ENCODE results near the gene LAMA3.

The LAMA3 gene

DNA sequence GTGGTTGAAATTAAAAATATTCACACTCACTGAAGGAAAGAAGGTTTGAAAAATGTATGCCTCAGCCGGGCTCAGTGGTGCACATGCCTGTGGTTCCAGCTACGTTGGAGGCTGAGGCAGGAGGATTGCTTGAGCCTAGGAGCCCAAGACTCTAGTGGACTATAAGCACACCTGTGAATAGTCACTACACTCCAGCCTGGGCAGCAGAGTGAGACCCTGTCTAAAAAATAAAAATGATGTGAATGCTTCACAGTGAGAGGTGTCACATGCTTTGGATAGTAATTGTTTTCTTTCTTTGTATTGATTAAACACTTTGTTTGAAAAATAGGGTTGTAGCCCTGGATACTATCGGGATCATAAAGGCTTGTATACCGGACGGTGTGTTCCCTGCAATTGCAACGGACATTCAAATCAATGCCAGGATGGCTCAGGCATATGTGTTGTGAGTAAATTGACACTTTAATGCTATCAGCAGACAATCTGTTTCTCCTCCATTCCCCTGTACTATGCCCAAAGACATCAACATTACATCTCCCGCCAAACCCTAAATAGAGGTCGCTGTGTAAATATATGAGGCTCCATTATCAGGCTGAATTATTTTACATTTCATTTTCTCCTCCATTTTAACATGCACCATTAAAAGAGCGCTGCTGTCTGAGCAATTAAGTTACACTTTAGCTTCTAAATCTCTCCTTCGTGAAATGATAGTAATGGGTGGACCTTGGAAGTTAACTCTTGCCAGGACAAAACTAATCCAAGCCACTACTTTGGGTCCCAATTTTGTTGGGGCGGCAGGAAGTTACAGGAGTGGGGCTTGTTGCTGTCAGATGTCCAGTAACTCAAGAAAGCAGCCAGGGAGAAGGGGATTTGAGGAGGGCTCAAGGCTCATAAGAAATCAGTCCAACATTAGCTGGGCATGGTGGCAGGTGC, 187.0 kb downstream of the LAMA3 start:
- no peak for DNase-seq (ENCODE audit: low read depth)
- no peak overlapping the region for H3K4me3 ChIP-seq (ENCODE audit: low read depth, low read length)
- TF ChIP-seq, protein P1, sequence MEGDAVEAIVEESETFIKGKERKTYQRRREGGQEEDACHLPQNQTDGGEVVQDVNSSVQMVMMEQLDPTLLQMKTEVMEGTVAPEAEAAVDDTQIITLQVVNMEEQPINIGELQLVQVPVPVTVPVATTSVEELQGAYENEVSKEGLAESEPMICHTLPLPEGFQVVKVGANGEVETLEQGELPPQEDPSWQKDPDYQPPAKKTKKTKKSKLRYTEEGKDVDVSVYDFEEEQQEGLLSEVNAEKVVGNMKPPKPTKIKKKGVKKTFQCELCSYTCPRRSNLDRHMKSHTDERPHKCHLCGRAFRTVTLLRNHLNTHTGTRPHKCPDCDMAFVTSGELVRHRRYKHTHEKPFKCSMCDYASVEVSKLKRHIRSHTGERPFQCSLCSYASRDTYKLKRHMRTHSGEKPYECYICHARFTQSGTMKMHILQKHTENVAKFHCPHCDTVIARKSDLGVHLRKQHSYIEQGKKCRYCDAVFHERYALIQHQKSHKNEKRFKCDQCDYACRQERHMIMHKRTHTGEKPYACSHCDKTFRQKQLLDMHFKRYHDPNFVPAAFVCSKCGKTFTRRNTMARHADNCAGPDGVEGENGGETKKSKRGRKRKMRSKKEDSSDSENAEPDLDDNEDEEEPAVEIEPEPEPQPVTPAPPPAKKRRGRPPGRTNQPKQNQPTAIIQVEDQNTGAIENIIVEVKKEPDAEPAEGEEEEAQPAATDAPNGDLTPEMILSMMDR (IDR thresholded peaks at IDR 0.05; ENCODE audit: control insufficient read depth, extremely low read depth, insufficient read depth): no peak

DNA sequence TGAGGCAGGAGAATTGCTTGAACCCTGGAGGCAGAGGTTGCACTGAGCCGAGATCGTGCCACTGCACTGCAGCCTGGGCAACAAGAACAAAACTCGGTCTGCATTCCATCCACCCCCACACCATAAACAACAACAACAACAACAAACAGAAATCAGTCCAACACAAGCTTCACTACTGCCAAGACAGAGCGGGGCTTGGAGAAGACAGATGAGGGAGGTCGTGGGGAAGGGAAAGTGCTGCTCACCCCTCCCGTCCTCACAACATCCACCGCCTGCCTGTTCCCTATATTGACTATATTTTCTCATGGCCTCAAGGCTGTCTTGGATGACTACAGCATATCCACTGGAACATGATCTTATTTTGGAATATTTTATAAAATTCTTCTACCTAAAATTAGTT, 187.7 kb downstream of the LAMA3 start:
- no peak overlapping the region for H3K4me3 ChIP-seq (ENCODE audit: low read depth, low read length)
- DNase-seq (ENCODE audit: low read depth): no peak
- TF ChIP-seq, protein P1 (IDR thresholded peaks at IDR 0.05; ENCODE audit: control insufficient read depth, extremely low read depth, insufficient read depth): no peak

DNA sequence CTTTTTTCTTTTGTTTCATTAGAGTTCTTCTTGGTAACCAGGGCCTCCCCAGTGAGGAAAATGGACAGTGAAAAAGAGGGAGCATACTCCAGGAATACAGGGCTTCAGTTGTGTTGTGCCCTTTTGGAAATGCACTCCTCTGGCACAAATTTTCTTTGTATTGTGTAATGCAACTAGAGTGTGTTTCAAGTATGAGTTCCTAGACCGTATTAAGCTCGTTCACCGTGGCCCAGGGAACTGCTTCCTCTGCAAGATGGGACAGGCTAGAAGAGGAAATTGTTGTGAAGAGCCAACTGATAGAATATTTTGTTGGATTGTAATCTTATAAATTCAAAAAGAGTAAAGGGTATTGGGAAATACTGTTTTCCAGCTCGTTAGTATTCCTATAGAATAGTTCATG, 188.1 kb downstream of the LAMA3 start:
- H3K4me3 ChIP-seq (ENCODE audit: low read depth, low read length): no peak overlapping the region
- no peak for DNase-seq (ENCODE audit: low read depth)
- TF ChIP-seq, protein P1 (IDR thresholded peaks at IDR 0.05; ENCODE audit: control insufficient read depth, extremely low read depth, insufficient read depth): no peak

DNA sequence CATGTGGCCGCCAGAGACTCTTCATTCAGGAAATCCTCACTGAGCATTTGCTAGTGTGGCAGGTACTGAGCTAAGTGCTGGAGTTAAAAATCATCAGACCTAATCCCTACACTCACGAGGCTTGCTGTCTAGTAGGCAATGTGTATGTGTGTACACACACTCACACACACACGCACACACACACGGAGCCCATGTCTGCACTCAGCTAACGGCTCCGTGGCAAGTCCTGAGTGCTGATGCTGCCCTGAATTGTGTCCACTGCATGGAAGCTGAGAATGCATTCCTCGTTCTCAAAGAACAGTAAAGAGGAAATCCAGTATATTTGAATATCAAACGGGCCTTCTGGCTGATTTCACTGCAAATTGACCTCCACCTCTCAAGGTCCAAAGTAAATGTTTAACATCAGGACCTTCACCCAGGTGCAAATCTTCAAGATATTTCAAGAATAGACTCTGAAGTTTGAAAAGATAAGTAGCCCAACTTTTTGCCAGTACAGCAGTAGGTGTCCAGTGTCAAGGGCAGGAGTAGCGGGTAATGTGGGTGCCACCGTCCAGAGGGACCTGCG, 189.2 kb downstream of the LAMA3 start:
- H3K4me3 ChIP-seq (ENCODE audit: low read depth, low read length): no peak overlapping the region
- DNase-seq (ENCODE audit: low read depth): no peak
- TF ChIP-seq, protein P1 (IDR thresholded peaks at IDR 0.05; ENCODE audit: control insufficient read depth, extremely low read depth, insufficient read depth): no peak

DNA sequence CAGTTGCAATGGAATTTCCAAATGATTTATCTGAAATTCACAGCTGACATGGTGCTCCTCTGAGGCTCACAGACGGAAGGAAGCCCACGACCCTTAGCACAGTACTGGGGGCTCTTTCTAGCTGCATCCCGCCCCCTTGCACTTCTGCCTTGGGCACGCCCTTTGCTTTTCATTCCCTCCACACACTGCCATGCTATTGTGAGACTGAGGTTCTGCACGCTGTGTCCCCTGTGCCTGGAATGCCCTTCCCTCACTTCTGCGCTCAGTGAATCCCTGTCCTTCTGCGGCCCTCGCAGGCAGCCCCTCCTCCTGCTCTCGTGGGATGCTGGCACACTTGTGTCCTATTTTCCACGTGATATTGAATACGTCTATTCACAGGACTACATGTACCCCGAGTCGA, 189.9 kb downstream of the LAMA3 start:
- no peak overlapping the region for H3K4me3 ChIP-seq (ENCODE audit: low read depth, low read length)
- TF ChIP-seq, protein P1 (IDR thresholded peaks at IDR 0.05; ENCODE audit: control insufficient read depth, extremely low read depth, insufficient read depth): no peak
- no peak for DNase-seq (ENCODE audit: low read depth)

DNA sequence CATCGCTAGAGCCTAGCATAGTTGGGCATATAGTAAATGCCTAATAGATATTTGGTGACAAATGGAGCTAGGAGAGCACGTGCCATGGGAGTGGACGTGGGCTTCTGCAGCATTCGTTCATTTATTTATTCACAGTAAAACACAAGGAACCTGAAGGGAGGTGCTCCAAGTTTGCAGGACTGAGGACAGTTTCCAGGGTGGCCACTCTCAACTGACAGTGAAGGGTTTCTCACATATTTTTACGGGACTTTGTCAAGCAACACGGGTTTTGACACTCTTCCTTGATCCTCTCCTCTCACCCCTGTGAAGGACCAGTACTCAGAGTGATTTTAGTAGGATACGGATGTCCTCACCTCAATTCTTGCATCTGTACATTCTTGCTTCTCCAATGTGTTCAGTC, 190.3 kb downstream of the LAMA3 start:
- TF ChIP-seq, protein P1 (IDR thresholded peaks at IDR 0.05; ENCODE audit: control insufficient read depth, extremely low read depth, insufficient read depth): no peak
- no peak for DNase-seq (ENCODE audit: low read depth)
- H3K4me3 ChIP-seq (ENCODE audit: low read depth, low read length): no peak overlapping the region
